B cell (primary cell): ENCODE measurements around the gene PARP12. TPM values are rescaled to one million over a fixed set of nuclear protein-coding genes. Genes with fewer than 3 reads are reported as not detected.
A peak's percentile ranks its signal among the peaks of the same experiment; 100 is the strongest.
"Not testable (repeated sequence)": the region's sequence is repeated elsewhere in the genome, so short reads cannot be mapped to it uniquely, and the experiment has no call there.

Source experiments
- ATAC-seq: fragments of 200-7000 bp; cut with Tn5 transposase; one replicate; pipeline ENCODE4 v1.10.0; 2021; ENCODE audit warnings: low read depth, mild to moderate bottlenecking, moderate number of reproducible peaks, moderate library complexity
- CTCF ChIA-PET: fragments of 350-600 bp; sonication (Branson Sonifier 250); formaldehyde crosslinking; loops from one replicate; lab custom pipeline; 2021; ENCODE audit warnings: antibody characterized with exemption, inconsistent platforms; lab: Charles Lee
- POLR2A ChIA-PET: fragments of 350-600 bp; sonication (Branson Sonifier 250); formaldehyde crosslinking; loops from one replicate; lab custom pipeline; 2021; ENCODE audit warnings: antibody characterized with exemption; lab: Charles Lee
- DNase-seq: peaks from one replicate; pipeline ENCODE4 v3.0.0; 2013
- H2AFZ ChIP-seq: 2 replicates; pipeline ENCODE4 v1.6.1; 2012; ENCODE audit warnings: mild to moderate bottlenecking, low read depth, low read length; ENCODE audit not compliant: insufficient read depth, poor library complexity, severe bottlenecking
- H3K27ac ChIP-seq, 2 donors: 1 replicate in 1 of 2; 2 replicates in 1 of 2; pipeline ENCODE4 v1.5.1; 2012 to 2013; ENCODE audit warnings: low read length in 2 of 2, mild to moderate bottlenecking in 2 of 2, moderate library complexity in 1 of 2
- H3K27me3 ChIP-seq, 4 experiments: fragments of 200-600 bp in 1 of 4; sonication (generic) in 1 of 4; replicated peaks in 1 of 4; 1 replicate in 2 of 4; 2 replicates in 2 of 4; pipeline versions ENCODE4 v1.6.1 to v1.7.0; 2013 to 2016; ENCODE audit warnings: low read length in 3 of 4, mild to moderate bottlenecking in 2 of 4, mixed read lengths in 1 of 4, moderate library complexity in 1 of 4; ENCODE audit not compliant: insufficient read depth in 4 of 4, control insufficient read depth in 3 of 4; ENCODE audit errors: control extremely low read depth in 1 of 4
- H3K36me3 ChIP-seq, 2 experiments: replicated peaks in 1 of 2; 1 replicate in 1 of 2; 2 replicates in 1 of 2; pipeline versions ENCODE4 v1.6.1 to v1.7.1; 2013; ENCODE audit warnings: low read length in 1 of 2; ENCODE audit not compliant: insufficient read depth in 2 of 2, control insufficient read depth in 1 of 2; ENCODE audit errors: control extremely low read depth in 1 of 2, extremely low read depth in 1 of 2
- H3K4me1 ChIP-seq, 2 donors: fragments of 200-600 bp in 1 of 2; sonication (generic) in 1 of 2; 1 replicate in 1 of 2; 2 replicates in 1 of 2; pipeline versions ENCODE4 v1.5.1 to v1.6.1; 2013 to 2017; ENCODE audit warnings: low read length in 2 of 2; ENCODE audit not compliant: control insufficient read depth in 2 of 2, insufficient read depth in 2 of 2
- H3K4me2 ChIP-seq: replicated peaks from 2 replicates; pipeline ENCODE3; 2012; ENCODE audit warnings: mild to moderate bottlenecking, low read depth, low read length; ENCODE audit not compliant: poor library complexity, severe bottlenecking
- H3K4me3 ChIP-seq, 5 experiments: fragments of 200-600 bp in 1 of 5; sonication (generic) in 1 of 5; 1 replicate in 3 of 5; 2 replicates in 2 of 5; pipeline versions ENCODE4 v1.5.1 to v1.7.0; 2011 to 2016; ENCODE audit warnings: low read length in 4 of 5, mild to moderate bottlenecking in 4 of 5, low read depth in 2 of 5, control low read depth in 1 of 5, moderate library complexity in 1 of 5; ENCODE audit not compliant: insufficient read depth in 1 of 5; ENCODE audit errors: control extremely low read depth in 1 of 5, extremely low read depth in 1 of 5
- H3K79me2 ChIP-seq: fragments of 200-600 bp; sonication (generic); one replicate; pipeline ENCODE4 v1.6.0; 2016; ENCODE audit warnings: low read length; ENCODE audit not compliant: control insufficient read depth, insufficient read depth
- H3K9ac ChIP-seq: fragments of 200-600 bp; sonication (generic); 2 replicates; pipeline ENCODE4 v1.6.1; 2017; ENCODE audit warnings: mild to moderate bottlenecking, low read length, moderate library complexity
- H3K9me3 ChIP-seq, 3 donors: one replicate each; pipeline versions ENCODE4 v1.6.1 to v1.7.1; 2013; ENCODE audit warnings: low read length in 2 of 3; ENCODE audit not compliant: control insufficient read depth in 2 of 3, insufficient read depth in 1 of 3; ENCODE audit errors: control extremely low read depth in 1 of 3
- H4K20me1 ChIP-seq: 2 replicates; pipeline ENCODE4 v1.6.0; 2012; ENCODE audit warnings: mild to moderate bottlenecking, low read length; ENCODE audit not compliant: insufficient read depth, control insufficient read depth, poor library complexity, severe bottlenecking
- H3K27ac Mint-ChIP-seq: one replicate; pipeline ENCODE4 v1.8.0; 2021; ENCODE audit warnings: mixed read lengths
- H3K27me3 Mint-ChIP-seq: one replicate; pipeline ENCODE4 v1.8.0; 2021; ENCODE audit warnings: mixed read lengths
- H3K4me1 Mint-ChIP-seq: one replicate; pipeline ENCODE4 v1.8.0; 2021; ENCODE audit warnings: mixed read lengths
- H3K4me3 Mint-ChIP-seq: one replicate; pipeline ENCODE4 v1.8.0; 2021; ENCODE audit warnings: mixed read lengths
- H3K9me3 Mint-ChIP-seq: one replicate; pipeline ENCODE4 v1.8.0; 2022; ENCODE audit warnings: mixed read lengths; ENCODE audit not compliant: insufficient read depth
- EZH2 ChIP-seq: IDR thresholded peaks from 2 replicates; pipeline ENCODE4 v1.6.1; 2012; ENCODE audit warnings: borderline replicate concordance, low read depth, mild to moderate bottlenecking, moderate library complexity, low read length; ENCODE audit not compliant: insufficient read depth, poor library complexity, severe bottlenecking
- WGBS: methylation state at CpG from one replicate; pipeline ENCODE4 v1.1.5; 2013; ENCODE audit warnings: missing lambda C conversion rate; ENCODE audit not compliant: insufficient coverage; 5-methylcytosine and 5-hydroxymethylcytosine counted together
- intact Hi-C: fragments of 100-400 bp; cut with micrococcal nuclease; formaldehyde crosslinking; loops from one replicate; pipeline ENCODE4 v1.10.0; 2022
- polyA minus RNA-seq: library from RNA; depleted of rRNA, polyadenylated mRNA; stranded (reverse); fragments of >200 nt; gene quantifications from 2 replicates; pipeline ENCODE4 v1.2.3, GENCODE V29; 2012
- polyA plus RNA-seq: library from polyadenylated mRNA; depleted of rRNA; stranded (reverse); fragments of >200 nt; gene quantifications from 2 replicates; pipeline ENCODE4 v1.2.3, GENCODE V29; 2012
- total RNA-seq, 2 donors: library from RNA; stranded (reverse); fragments of 120-200 nt in 1 of 2; gene quantifications; 1 replicate in 1 of 2; 2 replicates in 1 of 2; pipeline versions ENCODE4 v1.2.3 to v1.2.4, GENCODE V29; 2013 to 2022
- TF ChIP-seq, protein P1 (sequence below): fragments of 200-600 bp; IDR thresholded peaks from one replicate; pipeline ENCODE4 v1.8.0; 2022; ENCODE audit warnings: antibody characterized with exemption, mild to moderate bottlenecking

PARP12 gene, protein sequence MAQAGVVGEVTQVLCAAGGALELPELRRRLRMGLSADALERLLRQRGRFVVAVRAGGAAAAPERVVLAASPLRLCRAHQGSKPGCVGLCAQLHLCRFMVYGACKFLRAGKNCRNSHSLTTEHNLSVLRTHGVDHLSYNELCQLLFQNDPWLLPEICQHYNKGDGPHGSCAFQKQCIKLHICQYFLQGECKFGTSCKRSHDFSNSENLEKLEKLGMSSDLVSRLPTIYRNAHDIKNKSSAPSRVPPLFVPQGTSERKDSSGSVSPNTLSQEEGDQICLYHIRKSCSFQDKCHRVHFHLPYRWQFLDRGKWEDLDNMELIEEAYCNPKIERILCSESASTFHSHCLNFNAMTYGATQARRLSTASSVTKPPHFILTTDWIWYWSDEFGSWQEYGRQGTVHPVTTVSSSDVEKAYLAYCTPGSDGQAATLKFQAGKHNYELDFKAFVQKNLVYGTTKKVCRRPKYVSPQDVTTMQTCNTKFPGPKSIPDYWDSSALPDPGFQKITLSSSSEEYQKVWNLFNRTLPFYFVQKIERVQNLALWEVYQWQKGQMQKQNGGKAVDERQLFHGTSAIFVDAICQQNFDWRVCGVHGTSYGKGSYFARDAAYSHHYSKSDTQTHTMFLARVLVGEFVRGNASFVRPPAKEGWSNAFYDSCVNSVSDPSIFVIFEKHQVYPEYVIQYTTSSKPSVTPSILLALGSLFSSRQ
- total RNA-seq (160 and 177 TPM in 2 replicates), polyA plus RNA-seq (170 and 233 TPM in 2 replicates), polyA minus RNA-seq (93.5 and 116 TPM in 2 replicates)
- 92.8 TPM for total RNA-seq (2013)

DNA sequence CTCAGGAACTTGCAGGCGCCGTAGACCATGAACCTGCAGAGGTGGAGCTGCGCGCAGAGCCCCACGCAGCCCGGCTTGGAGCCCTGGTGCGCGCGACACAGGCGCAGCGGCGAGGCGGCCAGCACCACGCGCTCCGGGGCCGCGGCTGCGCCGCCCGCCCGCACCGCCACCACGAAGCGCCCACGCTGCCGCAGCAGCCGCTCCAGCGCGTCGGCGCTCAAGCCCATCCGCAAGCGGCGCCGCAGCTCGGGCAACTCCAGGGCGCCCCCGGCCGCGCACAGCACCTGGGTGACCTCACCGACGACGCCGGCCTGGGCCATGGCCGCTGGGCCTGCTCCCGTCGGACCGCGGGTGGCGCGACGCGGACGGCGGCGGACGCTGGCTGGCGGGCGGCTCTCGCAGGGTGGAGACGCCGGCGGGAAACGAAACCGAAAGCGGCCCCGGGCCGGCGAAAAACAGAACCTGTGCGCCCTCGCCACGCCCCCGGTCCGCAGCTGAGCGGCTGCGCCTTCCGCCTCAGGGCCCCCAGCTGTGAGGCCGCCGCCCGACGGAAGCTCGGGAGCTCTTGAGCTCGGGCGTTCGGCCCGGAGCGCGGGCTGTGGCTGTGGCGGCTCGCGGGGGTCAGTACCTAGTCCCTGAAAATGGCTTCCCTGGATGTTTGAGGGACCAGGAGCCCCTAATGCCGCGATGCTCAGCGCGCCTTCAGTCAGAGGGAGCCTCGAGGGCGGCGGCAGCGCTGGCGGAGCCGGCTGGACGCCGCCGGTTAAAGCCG is at the start of gene PARP12:
Gene PARP12, minus strand, starts transcription at position 424 of the 772 bp plus-strand sequence. Its CDS starts 104 bp downstream, at position 320.
- Histone ChIP-seq H4K20me1 (peaks cover 31% of the 10 kb centered on the region), H3K4me1 (peaks cover 32 to 38% of the 10 kb centered on the region in 2 donors), H3K27me3 (no peaks in the 10 kb centered on the region), H3K9me3 (peaks cover 3 to 21% (median 10%) of the 10 kb centered on the region in 3 donors), H3K9ac (peak within 1 kb of the TSS; percentile 86), H2AFZ (peak within 1 kb of the TSS; percentile 94), H3K27ac (peak within 1 kb of the TSS; percentile 86 to 93), H3K79me2 (peaks cover 47% of the 10 kb centered on the region), H3K4me2 (peak within 1 kb of the TSS; percentile 95), H3K36me3 (peaks cover 0 to 7% of the 10 kb centered on the region in 2 experiments), H3K4me3 (peak within 1 kb of the TSS; percentile 67 to 89 (median 84))
- intact Hi-C loops, result loop anchor here (1.0 to 5.0 kb wide), 9 partner anchors 9 to 862 kb away; partner anchors contain the start of genes BRAF, FMC1 and MKRN1
- Mint-ChIP-seq H3K4me3 (peak within 1 kb of the TSS; percentile 98), H3K27me3 (no peaks in the 10 kb centered on the region), H3K9me3 (peaks cover 11% of the 10 kb centered on the region), H3K4me1 (peaks cover 43% of the 10 kb centered on the region), H3K27ac (peak within 1 kb of the TSS; percentile 99)
- ChIA-PET CTCF (interaction anchor here (0.8 to 2.0 kb wide), 6 partner anchors 9 to 417 kb away, joined by 3 to 6 read pairs (median 4); partner anchors contain the start of gene KDM7A), POLR2A (interaction anchor here (0.9 to 1.5 kb wide), 4 partner anchors 23 to 127 kb away, joined by 3 to 7 read pairs (median 4); partner anchors contain the start of gene KDM7A)
- TF ChIP-seq, protein P1, sequence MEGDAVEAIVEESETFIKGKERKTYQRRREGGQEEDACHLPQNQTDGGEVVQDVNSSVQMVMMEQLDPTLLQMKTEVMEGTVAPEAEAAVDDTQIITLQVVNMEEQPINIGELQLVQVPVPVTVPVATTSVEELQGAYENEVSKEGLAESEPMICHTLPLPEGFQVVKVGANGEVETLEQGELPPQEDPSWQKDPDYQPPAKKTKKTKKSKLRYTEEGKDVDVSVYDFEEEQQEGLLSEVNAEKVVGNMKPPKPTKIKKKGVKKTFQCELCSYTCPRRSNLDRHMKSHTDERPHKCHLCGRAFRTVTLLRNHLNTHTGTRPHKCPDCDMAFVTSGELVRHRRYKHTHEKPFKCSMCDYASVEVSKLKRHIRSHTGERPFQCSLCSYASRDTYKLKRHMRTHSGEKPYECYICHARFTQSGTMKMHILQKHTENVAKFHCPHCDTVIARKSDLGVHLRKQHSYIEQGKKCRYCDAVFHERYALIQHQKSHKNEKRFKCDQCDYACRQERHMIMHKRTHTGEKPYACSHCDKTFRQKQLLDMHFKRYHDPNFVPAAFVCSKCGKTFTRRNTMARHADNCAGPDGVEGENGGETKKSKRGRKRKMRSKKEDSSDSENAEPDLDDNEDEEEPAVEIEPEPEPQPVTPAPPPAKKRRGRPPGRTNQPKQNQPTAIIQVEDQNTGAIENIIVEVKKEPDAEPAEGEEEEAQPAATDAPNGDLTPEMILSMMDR, result no peak
- TF ChIP-seq EZH2, result no peak
- under 1% methylated on average over 106 of the region's 106 CpGs for WGBS
- ATAC-seq (peak; percentile 86), DNase-seq (peak; percentile 96)

DNA sequence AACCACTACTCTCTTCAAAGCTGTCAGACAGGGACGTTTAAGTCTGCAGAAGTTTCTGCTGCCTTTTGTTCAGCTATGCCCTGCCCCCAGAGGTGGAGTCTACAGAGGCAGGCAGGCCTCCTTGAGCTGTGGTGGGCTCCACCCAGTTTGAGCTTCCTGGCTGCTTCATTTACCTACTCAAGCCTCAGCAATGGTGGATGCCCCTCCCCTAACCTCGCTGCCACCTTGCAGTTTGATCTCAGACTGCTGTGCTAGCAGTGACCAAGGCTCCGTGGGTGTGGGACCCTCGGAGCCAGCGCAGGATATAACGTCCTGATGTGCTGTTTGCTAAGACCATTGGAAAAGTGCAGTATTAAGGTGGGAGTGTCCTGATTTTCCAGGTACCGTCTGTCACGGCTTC is 46.0 kb upstream of the PARP12 start:
- H3K9me3 ChIP-seq, POLR2A ChIA-PET, ATAC-seq, H3K4me2 ChIP-seq, H3K4me1 ChIP-seq, H3K4me3 Mint-ChIP-seq, H4K20me1 ChIP-seq, H3K27me3 Mint-ChIP-seq, CTCF ChIA-PET, H3K27ac Mint-ChIP-seq, H3K27ac ChIP-seq, DNase-seq, H3K9ac ChIP-seq, H3K79me2 ChIP-seq, intact Hi-C loops, H3K27me3 ChIP-seq, H2AFZ ChIP-seq, H3K4me1 Mint-ChIP-seq, H3K4me3 ChIP-seq, H3K9me3 Mint-ChIP-seq: not testable (repeated sequence)
- peaks cover 14 to 49% of the 10 kb centered on the region in 2 experiments for H3K36me3 ChIP-seq
- WGBS, result 100% methylated on average over 4 of the region's 8 CpGs
